ENCODE measurements around the gene THAP10.
"Not testable (repeated sequence)": the region's sequence is repeated elsewhere in the genome, so short reads cannot be mapped to it uniquely, and the experiment has no call there.

THAP10 gene

DNA sequence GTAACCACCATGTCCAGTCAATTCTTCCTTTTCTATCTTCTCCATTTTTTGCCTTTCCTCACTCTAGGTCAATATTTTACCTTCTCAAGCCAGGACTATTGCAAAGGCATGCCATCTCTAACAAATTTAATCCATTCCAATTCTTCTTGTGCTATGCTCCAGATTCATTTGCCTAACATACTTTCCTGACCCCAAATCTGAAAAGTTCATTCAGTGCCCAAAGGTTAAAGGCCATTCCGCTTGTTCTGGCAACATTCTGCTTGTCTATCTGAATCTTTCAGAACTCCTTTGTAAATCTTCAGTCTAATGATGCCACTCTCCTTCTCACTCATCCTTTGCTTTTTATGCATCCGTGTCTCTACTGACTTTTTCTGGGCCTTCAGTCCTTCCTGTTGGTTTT lies 15.6 kb downstream of the THAP10 start:
- DNase-seq (ENCODE audit: low spot score): no peak
- Histone ChIP-seq H3K4me3 (no peak overlapping the region), H3K27ac (no peak overlapping the region)
- TF ChIP-seq CTCF (IDR thresholded peaks at IDR 0.05): no peak

DNA sequence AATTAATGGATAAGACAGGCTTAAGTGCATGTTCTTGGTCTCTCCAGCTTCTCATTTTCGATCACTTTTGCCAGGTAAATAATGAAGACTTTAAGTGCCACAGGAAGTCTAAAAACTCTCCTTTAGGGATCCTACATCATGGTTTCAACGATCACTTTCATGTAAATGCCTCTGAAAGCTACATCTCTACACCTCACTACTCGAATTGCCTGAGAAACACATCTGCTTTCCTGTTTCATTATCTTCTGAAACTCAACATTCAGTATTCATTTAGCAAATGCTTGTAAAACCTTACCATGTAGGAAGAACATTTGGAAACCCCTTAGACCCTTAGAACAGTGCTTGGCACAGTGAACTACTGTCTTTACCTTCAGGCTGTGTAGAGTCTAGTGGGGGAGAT lies 16.2 kb downstream of the THAP10 start:
- no peak for TF ChIP-seq CTCF (IDR thresholded peaks at IDR 0.05)
- no peak for DNase-seq (ENCODE audit: low spot score)
- Histone ChIP-seq H3K27ac (no peak overlapping the region), H3K4me3 (no peak overlapping the region)

GRCh38 chr15:70875001-70875782 lies 17.0 kb downstream of the THAP10 start:
- no peak for TF ChIP-seq CTCF (IDR thresholded peaks at IDR 0.05)
- DNase-seq (ENCODE audit: low spot score): no peak

DNA sequence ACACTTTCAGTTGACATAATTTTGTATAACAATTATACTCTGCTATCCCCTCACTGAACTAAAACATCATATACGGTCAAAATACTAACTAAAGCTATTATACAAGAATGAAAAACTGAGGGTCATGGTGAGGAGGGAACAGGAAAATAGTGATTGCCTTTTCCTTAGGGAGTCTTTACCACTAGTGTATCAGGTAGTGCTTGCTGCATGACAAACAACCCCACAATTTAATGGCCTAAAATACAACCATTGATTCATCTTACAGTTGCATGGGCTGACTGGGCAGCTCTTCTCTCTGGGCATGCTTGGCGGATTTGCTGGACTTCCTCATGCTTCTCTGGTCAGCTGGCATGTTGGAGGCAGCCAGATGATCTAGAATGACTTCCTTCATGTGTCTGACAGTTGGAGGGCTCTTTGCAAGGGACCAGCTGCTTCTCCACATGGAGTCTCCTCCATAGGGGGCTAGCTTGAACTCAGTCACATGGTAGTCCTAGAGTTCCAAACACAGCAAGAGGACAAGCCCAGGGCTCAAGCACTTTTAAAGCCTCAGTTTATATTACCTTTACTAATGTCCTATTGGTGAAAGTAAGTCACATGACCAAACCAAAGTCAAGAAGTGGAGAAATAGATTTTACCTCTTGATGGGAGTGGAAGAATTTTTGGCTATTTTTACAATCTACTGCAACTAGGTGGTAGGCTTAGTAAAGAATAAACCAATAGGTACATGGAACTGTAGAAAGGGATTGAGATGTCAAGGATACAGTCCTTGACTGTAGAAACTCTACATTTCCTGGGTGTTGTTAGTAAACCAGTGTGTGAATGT lies 18.8 kb downstream of the THAP10 start:
- no peak for DNase-seq (ENCODE audit: low spot score)
- TF ChIP-seq CTCF (IDR thresholded peaks at IDR 0.05): no peak
- H3K4me3 ChIP-seq: no peak overlapping the region
- no peak overlapping the region for H3K27ac ChIP-seq

More at GRCh38 chr15:70875001-70875782, 17.0 kb downstream of the THAP10 start:
- Histone ChIP-seq H3K27ac (no peak overlapping the region), H3K4me3 (no peak overlapping the region)

DNA sequence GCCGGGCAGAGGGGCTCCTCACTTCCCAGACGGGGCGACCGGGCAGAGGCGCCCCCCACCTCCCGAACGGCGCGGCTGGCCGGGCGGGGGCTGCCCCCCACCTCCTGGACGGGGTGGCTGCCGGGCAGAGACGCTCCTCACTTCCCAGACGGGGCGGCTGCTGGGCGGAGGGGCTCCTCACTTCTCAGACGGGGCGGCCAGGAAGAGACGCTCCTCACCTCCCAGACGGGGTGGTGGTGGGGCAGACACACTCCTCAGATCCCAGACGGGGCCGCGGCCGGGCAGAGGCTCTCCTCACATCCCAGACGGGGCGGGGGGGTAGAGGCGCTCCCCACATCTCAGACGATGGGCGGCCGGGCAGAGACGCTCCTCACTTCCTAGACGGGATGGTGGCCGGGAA lies 20.7 kb downstream of the THAP10 start:
- not testable (repeated sequence) for H3K27ac ChIP-seq; H3K4me3 ChIP-seq; DNase-seq (ENCODE audit: low spot score)

- no peak for DNase-seq (ENCODE audit: low spot score)
- peak overlapping the region in 1 of 2 donors; percentile 58 for H3K27ac ChIP-seq
Measured at GRCh38 chr15:70870051-70870450, 22.2 kb downstream of the THAP10 start.

More at GRCh38 chr15:70870051-70870450, 22.2 kb downstream of the THAP10 start:
- TF ChIP-seq CTCF (IDR thresholded peaks at IDR 0.05): no peak
- no peak overlapping the region for H3K4me3 ChIP-seq
